Astrocyte (in vitro differentiated cells and primary cell): ENCODE measurements around the gene AP1M1. TPM values are rescaled to one million over a fixed set of nuclear protein-coding genes. Genes with fewer than 3 reads are reported as not detected.

Source experiments
- DNase-seq: peaks from one replicate; pipeline ENCODE4 v3.0.0-alpha.2; 2010; ENCODE audit warnings: low read depth
- FAIRE-seq: peaks from 2 replicates; lab custom pipeline; 2011; peaks lifted over from hg19 to GRCh38; lab: Jason Lieb, UNC
- H2AFZ ChIP-seq: 2 replicates; pipeline ENCODE4 v1.6.0; 2012; ENCODE audit warnings: low read depth, low read length, inconsistent platforms
- H3K27ac ChIP-seq: 2 replicates; pipeline ENCODE4 v1.5.1; 2011; ENCODE audit warnings: low read depth, low read length, inconsistent platforms
- H3K27me3 ChIP-seq: 2 replicates; pipeline ENCODE4 v1.6.0; 2011; ENCODE audit warnings: low read length, inconsistent platforms; ENCODE audit not compliant: insufficient read depth
- H3K36me3 ChIP-seq: 2 replicates; pipeline ENCODE4 v1.5.1; 2011; ENCODE audit warnings: low read length, inconsistent platforms; ENCODE audit not compliant: insufficient read depth
- H3K4me1 ChIP-seq: 2 replicates; pipeline ENCODE4 v1.5.1; 2011; ENCODE audit warnings: low read length, inconsistent platforms; ENCODE audit not compliant: insufficient read depth
- H3K4me2 ChIP-seq: 2 replicates; pipeline ENCODE4 v1.6.0; 2012; ENCODE audit warnings: low read length, inconsistent platforms
- H3K4me3 ChIP-seq: 2 replicates; pipeline ENCODE4 v1.5.1; 2011; ENCODE audit warnings: low read depth, mild to moderate bottlenecking, low read length, inconsistent platforms; ENCODE audit not compliant: insufficient read depth
- H3K79me2 ChIP-seq: 2 replicates; pipeline ENCODE4 v1.6.0; 2012; ENCODE audit warnings: mild to moderate bottlenecking, low read length, inconsistent platforms; ENCODE audit not compliant: insufficient read depth
- H3K9ac ChIP-seq: 2 replicates; pipeline ENCODE4 v1.6.0; 2012; ENCODE audit warnings: mild to moderate bottlenecking, low read length, inconsistent platforms
- H3K9me3 ChIP-seq: 2 replicates; pipeline ENCODE4 v1.5.1; 2012; ENCODE audit warnings: low read depth, mild to moderate bottlenecking, low read length, inconsistent platforms; ENCODE audit not compliant: insufficient read depth
- H4K20me1 ChIP-seq: 2 replicates; pipeline ENCODE4 v1.6.0; 2012; ENCODE audit warnings: low read length, inconsistent platforms; ENCODE audit not compliant: insufficient read depth
- H3K27ac Mint-ChIP-seq: one replicate; pipeline ENCODE4 v1.8.0; 2021; ENCODE audit warnings: mild to moderate bottlenecking, mixed read lengths; ENCODE audit not compliant: unreplicated experiment
- H3K27me3 Mint-ChIP-seq: one replicate; pipeline ENCODE4 v1.8.0; 2021; ENCODE audit warnings: low read depth, mixed read lengths; ENCODE audit not compliant: unreplicated experiment
- H3K36me3 Mint-ChIP-seq: one replicate; pipeline ENCODE4 v1.8.0; 2021; ENCODE audit warnings: low read depth, mixed read lengths; ENCODE audit not compliant: unreplicated experiment
- H3K4me1 Mint-ChIP-seq: one replicate; pipeline ENCODE4 v1.8.0; 2021; ENCODE audit warnings: low read depth, mixed read lengths; ENCODE audit not compliant: unreplicated experiment
- H3K4me3 Mint-ChIP-seq: one replicate; pipeline ENCODE4 v1.8.0; 2021; ENCODE audit warnings: mild to moderate bottlenecking, moderate library complexity, mixed read lengths; ENCODE audit not compliant: unreplicated experiment
- H3K9me3 Mint-ChIP-seq: one replicate; pipeline ENCODE4 v1.8.0; 2021; ENCODE audit warnings: mild to moderate bottlenecking, mixed read lengths; ENCODE audit not compliant: unreplicated experiment
- CTCF ChIP-seq: IDR thresholded peaks from 2 replicates; pipeline ENCODE4 v1.5.1; 2011; ENCODE audit warnings: low read depth, mild to moderate bottlenecking, inconsistent platforms, low read length, moderate library complexity; ENCODE audit not compliant: insufficient read depth
- EZH2 ChIP-seq: IDR thresholded peaks from 2 replicates; pipeline ENCODE4 v1.6.1; 2012; ENCODE audit warnings: mild to moderate bottlenecking, low read length, inconsistent platforms; ENCODE audit not compliant: insufficient read depth
- total RNA-seq: library from RNA; stranded (reverse); gene quantifications from 2 replicates; pipeline ENCODE4 v1.2.1, GENCODE V29; 2021

The AP1M1 gene
- total RNA-seq, 1 donor from 2014 or later = 87.6 TPM

GRCh38 chr19:16285769-16286498 lies 88.2 kb downstream of the AP1M1 start:
- Mint-ChIP-seq H3K27ac (no peak overlapping the region), H3K27me3 (peaks cover 18% of the 10 kb centered on the region), H3K4me3 (no peak overlapping the region), H3K36me3 (no peaks in the 10 kb centered on the region), H3K4me1 (no peaks in the 10 kb centered on the region), H3K9me3 (no peaks in the 10 kb centered on the region)
- H3K27ac ChIP-seq = no peak overlapping the region
- no peak overlapping the region for H3K4me3 ChIP-seq
- peaks cover 2% of the 10 kb centered on the region for H3K9me3 ChIP-seq
- H3K79me2 ChIP-seq = no peaks in the 10 kb centered on the region
- H3K4me1 ChIP-seq = peaks cover 20% of the 10 kb centered on the region
- TF ChIP-seq EZH2 = no peak
- no peak for TF ChIP-seq CTCF
- DNase-seq (peak; percentile 29), FAIRE-seq (no peak)
- H3K27me3 ChIP-seq = peaks cover 19% of the 10 kb centered on the region
- H3K4me2 ChIP-seq = peak overlapping the region; percentile 54
- H3K9ac ChIP-seq = peak overlapping the region; percentile 48
- H3K36me3 ChIP-seq = no peaks in the 10 kb centered on the region
- H4K20me1 ChIP-seq = no peaks in the 10 kb centered on the region
- peak overlapping the region; percentile 54 for H2AFZ ChIP-seq

- Mint-ChIP-seq H3K4me1 (peaks cover 2% of the 10 kb centered on the region), H3K9me3 (no peaks in the 10 kb centered on the region), H3K27me3 (peaks cover 18% of the 10 kb centered on the region), H3K36me3 (no peaks in the 10 kb centered on the region), H3K27ac (no peak overlapping the region), H3K4me3 (no peak overlapping the region)
- TF ChIP-seq CTCF (no peak), EZH2 (no peak)
- no peak for FAIRE-seq
- no peak overlapping the region for H2AFZ ChIP-seq
- no peak overlapping the region for H3K4me3 ChIP-seq
- peaks cover 24% of the 10 kb centered on the region for H3K4me1 ChIP-seq
- no peak overlapping the region for H3K9ac ChIP-seq
- H3K36me3 ChIP-seq = no peaks in the 10 kb centered on the region
- no peak overlapping the region for H3K4me2 ChIP-seq
- peaks cover 19% of the 10 kb centered on the region for H3K27me3 ChIP-seq
- no peak for DNase-seq
- no peaks in the 10 kb centered on the region for H4K20me1 ChIP-seq
- H3K9me3 ChIP-seq = peaks cover 2% of the 10 kb centered on the region
- H3K79me2 ChIP-seq = no peaks in the 10 kb centered on the region
- H3K27ac ChIP-seq = no peak overlapping the region
Measured at GRCh38 chr19:16288544-16288943, 90.8 kb downstream of the AP1M1 start.

GRCh38 chr19:16289594-16289993 lies 91.9 kb downstream of the AP1M1 start:
- FAIRE-seq = no peak
- H3K36me3 Mint-ChIP-seq = no peaks in the 10 kb centered on the region
- no peak for DNase-seq
- peaks cover 2% of the 10 kb centered on the region for H3K4me1 Mint-ChIP-seq
- H3K27me3 Mint-ChIP-seq = peaks cover 16% of the 10 kb centered on the region
- H3K9ac ChIP-seq = no peak overlapping the region
- no peak overlapping the region for H2AFZ ChIP-seq
- H4K20me1 ChIP-seq = no peaks in the 10 kb centered on the region
- no peak overlapping the region for H3K27ac Mint-ChIP-seq
- no peaks in the 10 kb centered on the region for H3K9me3 Mint-ChIP-seq
- peaks cover 2% of the 10 kb centered on the region for H3K9me3 ChIP-seq
- H3K4me3 Mint-ChIP-seq = no peak overlapping the region
- no peak overlapping the region for H3K27ac ChIP-seq
- no peak overlapping the region for H3K4me3 ChIP-seq
- peaks cover 19% of the 10 kb centered on the region for H3K27me3 ChIP-seq
- TF ChIP-seq EZH2 (no peak), CTCF (no peak)
- H3K79me2 ChIP-seq = no peaks in the 10 kb centered on the region
- peaks cover 24% of the 10 kb centered on the region for H3K4me1 ChIP-seq
- H3K4me2 ChIP-seq = no peak overlapping the region
- H3K36me3 ChIP-seq = no peaks in the 10 kb centered on the region
